IMR-90 (cell line): ENCODE results near the gene UTY. TPM values are rescaled to one million over a fixed set of nuclear protein-coding genes. Genes with fewer than 3 reads are reported as not detected.

Experiments used
- ATAC-seq: fragments of 200-7000 bp; cut with Tn5 transposase; 2 replicates; pipeline ENCODE4 v1.9.1; 2020; ENCODE audit warnings: low read depth, mild to moderate bottlenecking, moderate library complexity
- BruUV-seq: library from RNA; stranded (reverse); fragments of 400-500 nt; replicated peaks from 2 replicates; lab custom pipeline; 2021; lab: Mats Ljungman, UMichigan
- CTCF ChIA-PET: fragments of 300-600 bp; formaldehyde crosslinking; extraction: SDS; loops from one replicate; lab custom pipeline; 2021; ENCODE audit warnings: antibody characterized with exemption; lab: Yijun Ruan, JAX
- POLR2A ChIA-PET: fragments of 300-600 bp; sonication (Branson Sonifier 250); formaldehyde crosslinking; loops from one replicate; lab custom pipeline; 2022; ENCODE audit warnings: antibody characterized with exemption; ENCODE audit not compliant: unreplicated experiment; lab: Charles Lee
- DNase-seq: peaks from one replicate; pipeline ENCODE4 v3.0.0; 2013
- H2AFZ ChIP-seq: replicated peaks from 2 replicates; pipeline ENCODE3; 2013; ENCODE audit warnings: low read length, mild to moderate bottlenecking; ENCODE audit not compliant: poor library complexity
- H2AK5ac ChIP-seq: 2 replicates; pipeline ENCODE4 v1.6.1; 2013; ENCODE audit warnings: low read depth, low read length, inconsistent platforms
- H2AK9ac ChIP-seq: replicated peaks from 2 replicates; pipeline ENCODE3; 2013; ENCODE audit warnings: mild to moderate bottlenecking, low read depth, low read length, moderate library complexity; ENCODE audit not compliant: poor library complexity
- H2BK120ac ChIP-seq: 2 replicates; pipeline ENCODE4 v1.6.1; 2013; ENCODE audit warnings: low read depth, low read length, inconsistent platforms
- H2BK15ac ChIP-seq: 3 replicates; pipeline ENCODE4 v1.6.1; 2013; ENCODE audit warnings: low read depth, low read length, inconsistent platforms
- H2BK20ac ChIP-seq: 2 replicates; pipeline ENCODE4 v1.6.1; 2013; ENCODE audit warnings: low read depth, mild to moderate bottlenecking, inconsistent platforms, low read length, moderate library complexity
- H2BK5ac ChIP-seq: 2 replicates; pipeline ENCODE4 v1.6.1; 2013; ENCODE audit warnings: mild to moderate bottlenecking, low read depth, low read length, inconsistent platforms; ENCODE audit not compliant: poor library complexity, severe bottlenecking
- H3K14ac ChIP-seq: replicated peaks from 2 replicates; pipeline ENCODE4 v1.6.1; 2013; ENCODE audit warnings: low read depth, low read length, inconsistent platforms
- H3K18ac ChIP-seq: 2 replicates; pipeline ENCODE4 v1.6.1; 2013; ENCODE audit warnings: low read depth, low read length, control low read depth
- H3K23ac ChIP-seq: 2 replicates; pipeline ENCODE4 v1.6.1; 2013; ENCODE audit warnings: low read depth, low read length, inconsistent platforms
- H3K27ac ChIP-seq: 2 replicates; pipeline ENCODE4 v1.5.1; 2013; ENCODE audit warnings: mild to moderate bottlenecking, control low read depth, low read length; ENCODE audit not compliant: insufficient read depth
- H3K27me3 ChIP-seq: 2 replicates; pipeline ENCODE4 v1.6.1; 2013; ENCODE audit warnings: low read length; ENCODE audit not compliant: control insufficient read depth, insufficient read depth
- H3K36me3 ChIP-seq: 2 replicates; pipeline ENCODE4 v1.6.1; 2013; ENCODE audit warnings: low read length, mixed read lengths; ENCODE audit not compliant: control insufficient read depth, insufficient read depth
- H3K4ac ChIP-seq: 2 replicates; pipeline ENCODE4 v1.6.1; 2013; ENCODE audit warnings: low read depth, low read length, inconsistent platforms
- H3K4me1 ChIP-seq: 2 replicates; pipeline ENCODE4 v1.6.1; 2013; ENCODE audit warnings: low read length, mixed read lengths; ENCODE audit not compliant: control insufficient read depth, insufficient read depth
- H3K4me2 ChIP-seq: 2 replicates; pipeline ENCODE4 v1.6.1; 2013; ENCODE audit warnings: low read depth, mild to moderate bottlenecking, control low read depth, low read length, moderate library complexity
- H3K4me3 ChIP-seq: 2 replicates; pipeline ENCODE4 v1.5.1; 2013; ENCODE audit warnings: low read depth, mild to moderate bottlenecking, control low read depth, low read length, moderate library complexity; ENCODE audit not compliant: insufficient read depth
- H3K56ac ChIP-seq: 2 replicates; pipeline ENCODE4 v1.6.1; 2013; ENCODE audit warnings: low read length, inconsistent platforms; ENCODE audit not compliant: insufficient read depth; ENCODE audit errors: extremely low read depth
- H3K79me1 ChIP-seq, 2 experiments: 2 replicates each; pipeline ENCODE4 v1.6.1; 2013; ENCODE audit warnings: low read length in 2 of 2, inconsistent platforms in 1 of 2, low read depth in 1 of 2
- H3K9ac ChIP-seq: 2 replicates; pipeline ENCODE4 v1.6.1; 2013; ENCODE audit warnings: low read depth, low read length, control low read depth
- H3K9me1 ChIP-seq: 2 replicates; pipeline ENCODE4 v1.6.1; 2013; ENCODE audit warnings: low read length, inconsistent platforms; ENCODE audit not compliant: insufficient read depth
- H3K9me3 ChIP-seq: 2 replicates; pipeline ENCODE4 v1.6.1; 2013; ENCODE audit warnings: low read length; ENCODE audit not compliant: control insufficient read depth, insufficient read depth
- H4K20me1 ChIP-seq: 2 replicates; pipeline ENCODE4 v1.6.1; 2013; ENCODE audit warnings: low read length, inconsistent platforms; ENCODE audit not compliant: insufficient read depth
- H4K5ac ChIP-seq: 2 replicates; pipeline ENCODE4 v1.6.1; 2013; ENCODE audit warnings: mild to moderate bottlenecking, low read depth, low read length, control low read depth
- H4K8ac ChIP-seq, 2 experiments: 2 replicates each; pipeline ENCODE4 v1.6.1; 2013; ENCODE audit warnings: low read depth in 2 of 2, low read length in 2 of 2, control low read depth in 1 of 2, inconsistent platforms in 1 of 2
- H4K91ac ChIP-seq: 2 replicates; pipeline ENCODE4 v1.6.1; 2013; ENCODE audit warnings: low read depth, low read length, inconsistent platforms; ENCODE audit not compliant: insufficient read depth
- CHD1 ChIP-seq: IDR thresholded peaks from 2 replicates; pipeline ENCODE4 v1.6.1; 2012; ENCODE audit warnings: low read depth, low read length, improper control_type of control experiment
- MAFK ChIP-seq: IDR thresholded peaks from 2 replicates; pipeline ENCODE4 v1.6.1; 2012; ENCODE audit warnings: low read depth, low read length, improper control_type of control experiment
- MXI1 ChIP-seq: IDR thresholded peaks from 2 replicates; pipeline ENCODE4 v1.6.1; 2012; ENCODE audit warnings: low read depth, mild to moderate bottlenecking, low read length, moderate library complexity, borderline replicate concordance
- RAD21 ChIP-seq: IDR thresholded peaks from 2 replicates; pipeline ENCODE4 v1.6.1; 2012; ENCODE audit warnings: low read length, improper control_type of control experiment
- WGBS, 2 experiments: methylation state at CpG; one replicate each; pipeline versions ENCODE4 v1.1.5 to v1.1.7; 2013; ENCODE audit warnings: missing lambda C conversion rate in 2 of 2; ENCODE audit not compliant: insufficient read length in 1 of 2; ENCODE audit errors: extremely low coverage in 2 of 2; 5-methylcytosine and 5-hydroxymethylcytosine counted together
- dilution Hi-C: fragments of 300-500 bp; cut with HindIII; formaldehyde crosslinking; loops from one replicate; pipeline ENCODE4 v1.14.3; 2018; ENCODE audit warnings: low sequenced_read_pairs; ENCODE audit not compliant: unreplicated experiment
- in situ Hi-C: fragments of 300-500 bp; cut with MboI; formaldehyde crosslinking; loops from 3 replicates; pipeline ENCODE4 v1.14.3; 2019; ENCODE audit warnings: low sequenced_read_pairs, inconsistent platforms, mixed read lengths
- intact Hi-C: fragments of 100-400 bp; cut with micrococcal nuclease; formaldehyde crosslinking; loops from 2 replicates; pipeline ENCODE4 v1.10.0; 2022
- polyA plus RNA-seq, 3 experiments: library from polyadenylated mRNA; depleted of rRNA; stranded (reverse); fragments of >200 nt; gene quantifications; 2 replicates each; pipeline ENCODE4 v1.2.3, GENCODE V29; 2012; ENCODE audit warnings: low replicate concordance in 1 of 3
- total RNA-seq: library from RNA; depleted of rRNA; stranded (reverse); fragments of >200 nt; gene quantifications from 2 replicates; pipeline ENCODE4 v1.2.3, GENCODE V29; 2012
- TF ChIP-seq, protein P1 (sequence below): fragments of 150-350 bp; IDR thresholded peaks from 2 replicates; pipeline ENCODE4 v1.6.1; 2017; ENCODE audit warnings: mild to moderate bottlenecking, antibody characterized with exemption, low read length, low read depth

The UTY gene
- total and polyA plus RNA-seq, 2 of the 4 experiments (the other 2 are of a cell fraction) = not detected

DNA sequence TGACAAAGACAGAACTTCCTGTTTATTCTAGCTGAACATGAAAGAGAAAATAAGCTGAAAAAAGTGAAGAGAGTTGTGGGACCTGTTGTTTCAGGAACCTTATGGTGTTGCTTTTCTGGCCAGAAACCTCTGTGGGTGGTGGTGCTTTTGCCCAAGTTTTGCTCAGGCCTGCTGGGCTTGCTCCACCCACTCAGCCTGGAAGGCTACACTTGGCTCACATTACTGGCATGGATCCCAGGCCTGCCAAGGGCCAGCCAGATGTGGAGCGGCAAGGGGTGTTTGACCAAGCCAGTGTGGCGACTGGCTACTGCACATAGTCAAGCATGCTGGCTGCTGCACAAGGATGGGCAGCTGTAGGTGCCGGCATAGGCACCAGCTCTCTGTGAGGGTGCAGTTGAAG lies 245.9 kb downstream of the UTY start:
- H2BK15ac ChIP-seq = no peak overlapping the region
- no peak overlapping the region for H3K4me2 ChIP-seq
- intact Hi-C loops = no loop called here
- BruUV-seq = no TSS peak
- no peak overlapping the region for H3K56ac ChIP-seq
- no peak overlapping the region for H2BK5ac ChIP-seq
- in situ Hi-C loops = no loop called here
- no peaks in the 10 kb centered on the region for H3K36me3 ChIP-seq
- DNase-seq (no peak), ATAC-seq (no peak)
- H2AK5ac ChIP-seq = no peak overlapping the region
- no peaks in the 10 kb centered on the region for H3K27me3 ChIP-seq
- H2AFZ ChIP-seq = no peak overlapping the region
- H4K5ac ChIP-seq = no peak overlapping the region
- CTCF ChIA-PET = no interaction called here
- POLR2A ChIA-PET = no interaction called here
- no peaks in the 10 kb centered on the region for H3K9me1 ChIP-seq
- no peak overlapping the region for H2AK9ac ChIP-seq
- no peak overlapping the region for H2BK120ac ChIP-seq
- H3K14ac ChIP-seq = no peak overlapping the region
- no peak overlapping the region for H2BK20ac ChIP-seq
- H3K4me3 ChIP-seq = no peak overlapping the region
- TF ChIP-seq CHD1 (no peak), MAFK (no peak), MXI1 (no peak), RAD21 (no peak)
- TF ChIP-seq, protein P1, sequence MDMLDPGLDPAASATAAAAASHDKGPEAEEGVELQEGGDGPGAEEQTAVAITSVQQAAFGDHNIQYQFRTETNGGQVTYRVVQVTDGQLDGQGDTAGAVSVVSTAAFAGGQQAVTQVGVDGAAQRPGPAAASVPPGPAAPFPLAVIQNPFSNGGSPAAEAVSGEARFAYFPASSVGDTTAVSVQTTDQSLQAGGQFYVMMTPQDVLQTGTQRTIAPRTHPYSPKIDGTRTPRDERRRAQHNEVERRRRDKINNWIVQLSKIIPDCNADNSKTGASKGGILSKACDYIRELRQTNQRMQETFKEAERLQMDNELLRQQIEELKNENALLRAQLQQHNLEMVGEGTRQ = no peak
- H3K23ac ChIP-seq = no peak overlapping the region
- H3K9ac ChIP-seq = no peak overlapping the region
- no peak overlapping the region for H3K27ac ChIP-seq
- no peaks in the 10 kb centered on the region for H4K20me1 ChIP-seq
- H3K18ac ChIP-seq = no peak overlapping the region
- H4K8ac ChIP-seq = no peak overlapping the region
- H4K91ac ChIP-seq = no peak overlapping the region
- dilution Hi-C loops = no loop called here
- no peaks in the 10 kb centered on the region for H3K9me3 ChIP-seq
- WGBS, 2 experiments = no CpG with 5 or more reads among the region's 3 CpGs
- no peaks in the 10 kb centered on the region for H3K79me1 ChIP-seq
- no peaks in the 10 kb centered on the region for H3K4me1 ChIP-seq
- no peak overlapping the region for H3K4ac ChIP-seq
